Subcutaneous adipose tissue (tissue), 4 donors: ENCODE data around the gene SERPINI1. TPM values are rescaled to one million over a fixed set of nuclear protein-coding genes. Genes with fewer than 3 reads are reported as not detected.

ENCODE experiments used
- total RNA-seq, 4 donors: library from RNA; depleted of rRNA; stranded (reverse); fragments of >200 nt; gene quantifications; one replicate each; pipeline ENCODE4 v1.1.0, GENCODE V29; 2016
- TF ChIP-seq, protein P1 (sequence below): fragments of 450-650 bp; IDR thresholded peaks from one replicate; pipeline ENCODE4 v1.5.1; 2016; ENCODE audit warnings: low read depth, mild to moderate bottlenecking, control low read depth, antibody characterized with exemption, moderate library complexity

Gene SERPINI1, protein sequence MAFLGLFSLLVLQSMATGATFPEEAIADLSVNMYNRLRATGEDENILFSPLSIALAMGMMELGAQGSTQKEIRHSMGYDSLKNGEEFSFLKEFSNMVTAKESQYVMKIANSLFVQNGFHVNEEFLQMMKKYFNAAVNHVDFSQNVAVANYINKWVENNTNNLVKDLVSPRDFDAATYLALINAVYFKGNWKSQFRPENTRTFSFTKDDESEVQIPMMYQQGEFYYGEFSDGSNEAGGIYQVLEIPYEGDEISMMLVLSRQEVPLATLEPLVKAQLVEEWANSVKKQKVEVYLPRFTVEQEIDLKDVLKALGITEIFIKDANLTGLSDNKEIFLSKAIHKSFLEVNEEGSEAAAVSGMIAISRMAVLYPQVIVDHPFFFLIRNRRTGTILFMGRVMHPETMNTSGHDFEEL
- 1 to 10 TPM in 3 of 4 donors, under 1 TPM in 1; 0.75 to 2.8 (median 2.5) TPM for total RNA-seq

DNA sequence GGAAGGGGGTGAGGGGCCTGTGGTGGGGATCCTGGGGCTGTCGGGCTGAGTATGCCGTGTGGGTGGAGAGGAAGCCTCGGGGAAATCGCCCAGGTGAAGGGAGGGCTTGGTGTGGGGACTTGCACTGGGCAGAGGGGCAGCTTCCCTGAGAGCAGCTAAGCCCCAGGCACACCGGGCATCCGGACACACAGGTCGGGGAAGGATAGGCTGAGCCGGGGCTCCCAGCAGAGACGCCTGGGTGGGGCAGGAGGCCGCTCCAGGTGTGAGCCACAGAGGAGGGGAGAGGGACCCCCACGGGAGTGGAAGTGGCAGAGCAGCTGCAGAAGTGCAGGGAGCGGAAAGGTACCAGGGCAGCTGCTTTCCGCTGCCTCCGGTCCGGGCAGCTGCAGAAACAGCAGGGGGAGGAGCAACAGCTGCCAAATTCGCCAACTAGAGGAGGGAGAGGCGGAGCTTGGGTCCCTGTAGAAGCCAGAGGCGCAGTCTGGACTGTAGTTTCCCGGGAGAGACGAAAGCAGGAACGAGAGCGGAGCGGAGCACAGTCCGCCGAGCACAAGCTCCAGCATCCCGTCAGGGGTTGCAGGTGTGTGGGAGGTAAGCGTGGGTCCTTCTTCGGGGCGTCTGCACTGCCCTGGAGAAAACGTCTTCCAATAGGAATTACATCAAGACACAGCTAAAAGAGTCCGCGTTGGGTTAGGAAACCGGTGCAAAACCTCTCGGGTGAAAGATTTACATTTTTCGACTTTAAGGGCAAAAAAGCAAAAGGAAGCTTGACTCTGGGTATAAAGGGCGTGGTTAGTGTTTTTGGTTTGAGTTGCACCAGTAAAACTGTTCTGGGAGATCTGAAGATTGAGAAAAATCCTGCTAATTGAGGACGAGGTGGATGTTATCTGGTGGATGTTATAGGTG is at the start of gene SERPINI1:
TSS of gene SERPINI1 (plus strand) at position 489 of the 906 bp plus-strand sequence. CDS start 53,408 bp downstream, outside the sequence.
- TF ChIP-seq, protein P1, sequence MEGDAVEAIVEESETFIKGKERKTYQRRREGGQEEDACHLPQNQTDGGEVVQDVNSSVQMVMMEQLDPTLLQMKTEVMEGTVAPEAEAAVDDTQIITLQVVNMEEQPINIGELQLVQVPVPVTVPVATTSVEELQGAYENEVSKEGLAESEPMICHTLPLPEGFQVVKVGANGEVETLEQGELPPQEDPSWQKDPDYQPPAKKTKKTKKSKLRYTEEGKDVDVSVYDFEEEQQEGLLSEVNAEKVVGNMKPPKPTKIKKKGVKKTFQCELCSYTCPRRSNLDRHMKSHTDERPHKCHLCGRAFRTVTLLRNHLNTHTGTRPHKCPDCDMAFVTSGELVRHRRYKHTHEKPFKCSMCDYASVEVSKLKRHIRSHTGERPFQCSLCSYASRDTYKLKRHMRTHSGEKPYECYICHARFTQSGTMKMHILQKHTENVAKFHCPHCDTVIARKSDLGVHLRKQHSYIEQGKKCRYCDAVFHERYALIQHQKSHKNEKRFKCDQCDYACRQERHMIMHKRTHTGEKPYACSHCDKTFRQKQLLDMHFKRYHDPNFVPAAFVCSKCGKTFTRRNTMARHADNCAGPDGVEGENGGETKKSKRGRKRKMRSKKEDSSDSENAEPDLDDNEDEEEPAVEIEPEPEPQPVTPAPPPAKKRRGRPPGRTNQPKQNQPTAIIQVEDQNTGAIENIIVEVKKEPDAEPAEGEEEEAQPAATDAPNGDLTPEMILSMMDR: no peak

DNA sequence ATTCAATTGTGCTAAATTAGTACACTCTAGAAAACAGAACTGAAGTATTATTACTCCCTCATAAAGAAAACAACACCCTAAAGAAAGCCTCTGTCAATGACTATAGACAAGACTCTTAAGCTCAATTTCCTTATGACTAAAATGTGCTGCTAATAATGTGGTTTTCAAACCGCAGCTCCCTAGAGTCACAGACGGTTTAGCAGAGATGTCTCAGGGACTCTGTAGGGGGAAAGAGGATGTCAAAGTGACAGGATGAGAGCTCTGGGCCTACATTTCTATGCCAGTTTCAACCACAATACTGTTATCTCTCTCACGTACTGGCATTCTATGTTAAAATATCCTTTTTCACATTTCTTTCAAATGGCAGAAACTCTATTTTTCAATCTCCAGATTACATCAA is 44.2 kb upstream of the SERPINI1 start:
- TF ChIP-seq, protein P1: no peak

DNA sequence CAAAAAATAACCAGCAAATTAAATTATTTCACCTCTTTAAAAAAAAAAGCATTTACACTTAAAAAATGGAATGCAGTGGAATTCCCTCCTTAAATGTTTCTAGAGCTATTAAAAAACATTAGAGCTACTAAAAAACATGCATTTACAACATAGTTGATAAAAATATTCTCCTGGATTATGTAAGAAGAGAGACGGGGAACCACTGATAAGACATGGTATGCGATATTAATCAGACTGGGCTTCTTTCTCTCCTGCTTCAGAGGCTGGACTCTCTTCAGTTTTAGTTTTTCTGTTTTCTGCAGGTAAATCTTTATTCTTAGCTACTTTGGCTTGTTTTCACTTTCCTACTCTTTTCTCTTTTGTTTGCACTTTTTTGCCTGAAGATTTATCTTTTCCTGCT is 41.4 kb upstream of the SERPINI1 start:
- TF ChIP-seq, protein P1: no peak

DNA sequence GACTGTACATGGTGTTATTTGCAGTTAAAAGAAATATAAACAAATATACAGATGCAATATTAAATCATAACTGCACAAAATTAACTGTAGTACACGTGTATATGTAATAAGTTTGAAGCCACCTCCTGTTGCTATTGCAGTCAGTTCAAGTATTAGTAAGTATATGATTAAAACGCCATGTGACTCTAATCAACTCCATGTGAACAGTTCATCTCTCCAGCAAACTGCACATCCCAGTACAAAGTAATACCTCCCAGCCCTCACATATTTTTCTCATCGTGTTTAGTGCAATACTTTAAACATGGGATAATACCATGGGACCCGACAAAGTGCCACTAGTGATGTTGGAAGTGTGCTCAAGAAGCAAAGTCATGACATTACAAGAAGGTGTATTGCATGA is 35.5 kb upstream of the SERPINI1 start:
- TF ChIP-seq, protein P1: no peak

DNA sequence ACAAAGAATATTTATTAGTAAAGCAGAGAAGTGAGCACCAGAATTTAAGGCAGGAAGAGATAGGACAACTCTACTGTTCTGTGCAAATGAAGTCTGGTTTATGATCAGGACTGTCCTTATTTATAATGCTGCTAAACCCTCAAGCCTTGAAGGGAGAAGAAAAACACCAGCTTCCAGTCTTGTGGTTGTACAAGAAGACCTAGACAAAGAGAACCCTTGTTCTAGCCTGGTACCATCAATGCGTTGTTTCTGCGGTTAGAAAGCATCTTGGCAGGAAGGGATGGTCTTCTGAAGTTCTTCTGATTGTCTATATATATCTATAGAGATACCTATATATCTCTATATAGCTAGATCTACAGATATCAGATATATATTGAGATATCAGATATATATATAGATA is 34.6 kb upstream of the SERPINI1 start:
- TF ChIP-seq, protein P1: no peak

DNA sequence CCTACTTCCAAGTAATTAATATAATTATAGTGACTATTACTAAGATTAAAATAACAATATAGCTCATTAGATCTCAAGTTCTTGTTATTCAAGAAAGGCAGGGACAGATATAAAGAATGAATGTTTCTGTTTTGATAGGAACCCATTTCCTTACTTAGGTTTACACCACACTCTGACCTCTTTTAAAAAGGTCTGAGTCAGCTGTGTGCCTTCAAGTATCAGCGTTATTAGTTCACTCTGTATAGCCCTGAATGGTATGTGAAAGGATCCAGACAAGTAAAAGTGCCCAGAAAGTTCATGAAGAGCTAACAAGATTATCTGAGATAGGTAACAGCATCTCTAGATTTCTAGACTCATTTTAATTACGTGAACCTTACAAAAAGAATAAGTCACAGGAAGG is 29.7 kb upstream of the SERPINI1 start:
- TF ChIP-seq, protein P1: no peak

DNA sequence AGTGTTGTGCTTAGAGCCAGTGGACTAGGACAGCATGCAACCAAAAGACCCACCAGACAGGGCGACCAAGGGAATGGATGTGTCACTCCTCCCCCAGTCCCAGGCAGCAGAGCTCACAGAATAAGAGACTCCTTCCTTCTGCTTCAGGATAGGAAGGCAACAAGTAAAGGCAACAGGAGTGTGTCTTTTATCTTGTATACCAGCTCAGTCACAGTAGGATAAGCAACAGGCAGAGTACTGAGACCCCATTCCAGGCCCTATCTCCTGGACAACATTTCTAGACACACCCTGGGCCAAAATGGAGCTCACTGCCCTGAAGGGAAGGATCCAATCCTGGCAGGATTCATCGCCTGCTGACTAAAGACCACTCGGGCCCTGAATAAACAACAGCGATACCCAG is 25.8 kb upstream of the SERPINI1 start:
- TF ChIP-seq, protein P1: no peak
